ENCODE data around the gene RAP1GAP2.

DNA sequence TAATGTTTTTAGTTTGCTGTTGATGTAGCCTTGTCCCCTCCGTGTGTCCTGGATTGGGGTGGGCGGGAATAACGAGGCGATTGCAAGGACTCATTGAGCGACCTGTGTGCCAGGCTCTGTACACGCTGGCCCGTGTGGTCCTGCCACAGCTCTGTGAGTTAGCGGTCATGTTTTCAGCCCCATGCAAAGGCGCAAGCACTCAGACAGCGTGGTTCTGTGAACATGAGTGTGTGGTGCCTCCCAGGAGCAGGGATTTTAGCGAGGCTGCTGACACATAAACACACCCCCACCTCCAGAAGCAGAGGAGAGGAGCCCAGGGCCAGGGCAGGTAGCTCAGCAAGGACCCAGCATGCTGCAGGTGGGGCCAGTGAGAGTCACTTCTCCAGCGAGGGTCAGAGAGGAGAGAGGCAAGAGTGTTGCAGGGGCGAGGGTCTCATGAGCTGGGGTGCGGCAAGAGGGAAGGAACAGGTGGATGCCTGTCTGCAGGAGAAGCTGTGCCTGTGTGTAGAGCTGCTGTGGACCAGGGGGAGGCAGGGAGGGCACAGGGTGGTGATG, 151.8 kb downstream of the RAP1GAP2 start:
- TF ChIP-seq, protein P1, sequence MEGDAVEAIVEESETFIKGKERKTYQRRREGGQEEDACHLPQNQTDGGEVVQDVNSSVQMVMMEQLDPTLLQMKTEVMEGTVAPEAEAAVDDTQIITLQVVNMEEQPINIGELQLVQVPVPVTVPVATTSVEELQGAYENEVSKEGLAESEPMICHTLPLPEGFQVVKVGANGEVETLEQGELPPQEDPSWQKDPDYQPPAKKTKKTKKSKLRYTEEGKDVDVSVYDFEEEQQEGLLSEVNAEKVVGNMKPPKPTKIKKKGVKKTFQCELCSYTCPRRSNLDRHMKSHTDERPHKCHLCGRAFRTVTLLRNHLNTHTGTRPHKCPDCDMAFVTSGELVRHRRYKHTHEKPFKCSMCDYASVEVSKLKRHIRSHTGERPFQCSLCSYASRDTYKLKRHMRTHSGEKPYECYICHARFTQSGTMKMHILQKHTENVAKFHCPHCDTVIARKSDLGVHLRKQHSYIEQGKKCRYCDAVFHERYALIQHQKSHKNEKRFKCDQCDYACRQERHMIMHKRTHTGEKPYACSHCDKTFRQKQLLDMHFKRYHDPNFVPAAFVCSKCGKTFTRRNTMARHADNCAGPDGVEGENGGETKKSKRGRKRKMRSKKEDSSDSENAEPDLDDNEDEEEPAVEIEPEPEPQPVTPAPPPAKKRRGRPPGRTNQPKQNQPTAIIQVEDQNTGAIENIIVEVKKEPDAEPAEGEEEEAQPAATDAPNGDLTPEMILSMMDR (IDR thresholded peaks at IDR 0.05): no peak
- TF ChIP-seq EP300 (IDR thresholded peaks at IDR 0.05): no peak

All from sigmoid colon (tissue), 4 donors.